GM19043 (cell line): ENCODE measurements around the gene TMCC3.

Source experiments
- ATAC-seq: cut with Tn5 transposase; IDR thresholded peaks from one replicate; pipeline ENCODE4 v1.9.1; 2021; ENCODE audit warnings: low read depth; ENCODE audit not compliant: unreplicated experiment

TMCC3 gene

DNA sequence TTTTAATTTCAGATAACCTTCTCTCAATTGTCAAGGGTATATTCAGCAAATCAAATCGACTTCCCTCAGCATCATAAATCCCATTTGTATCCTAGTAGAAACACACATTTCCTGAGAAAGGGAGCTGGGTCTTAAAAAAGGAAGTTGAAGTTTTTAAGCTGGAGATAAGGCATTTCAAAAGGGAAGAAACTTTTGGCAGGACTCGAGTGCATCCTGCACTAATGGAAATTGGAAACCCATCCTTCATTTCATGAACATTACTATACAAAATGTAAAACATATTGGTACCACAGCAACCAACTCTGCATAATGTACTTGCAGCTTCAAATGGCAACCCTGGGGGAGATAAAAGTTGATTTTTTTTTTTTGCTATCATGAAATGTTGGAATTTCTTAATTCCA lies 23.7 kb upstream of the TMCC3 start:
- no peak for ATAC-seq

- no peak for ATAC-seq
Measured at GRCh38 chr12:94673496-94673895, 23.1 kb upstream of the TMCC3 start.

DNA sequence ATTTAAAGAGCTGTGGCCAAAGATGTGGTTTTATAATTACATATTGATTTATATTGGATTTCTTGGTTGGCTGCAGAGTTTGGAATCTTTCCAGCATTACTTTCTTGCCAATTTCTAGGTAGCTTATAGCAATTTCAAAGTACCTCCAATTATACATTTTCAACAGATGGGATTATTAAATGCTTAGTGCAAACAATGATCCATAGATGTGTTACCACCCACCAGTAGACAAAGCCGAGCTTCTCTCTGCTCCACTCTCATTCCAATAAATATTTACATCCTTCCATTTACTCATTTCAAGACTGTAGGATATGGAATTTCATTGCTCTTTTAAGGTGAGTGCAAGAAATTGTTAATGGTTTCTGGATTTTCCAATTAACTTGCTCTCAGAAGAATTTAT lies 21.6 kb upstream of the TMCC3 start:
- no peak for ATAC-seq

GRCh38 chr12:94670898-94671297 lies 20.5 kb upstream of the TMCC3 start:
- no peak for ATAC-seq

DNA sequence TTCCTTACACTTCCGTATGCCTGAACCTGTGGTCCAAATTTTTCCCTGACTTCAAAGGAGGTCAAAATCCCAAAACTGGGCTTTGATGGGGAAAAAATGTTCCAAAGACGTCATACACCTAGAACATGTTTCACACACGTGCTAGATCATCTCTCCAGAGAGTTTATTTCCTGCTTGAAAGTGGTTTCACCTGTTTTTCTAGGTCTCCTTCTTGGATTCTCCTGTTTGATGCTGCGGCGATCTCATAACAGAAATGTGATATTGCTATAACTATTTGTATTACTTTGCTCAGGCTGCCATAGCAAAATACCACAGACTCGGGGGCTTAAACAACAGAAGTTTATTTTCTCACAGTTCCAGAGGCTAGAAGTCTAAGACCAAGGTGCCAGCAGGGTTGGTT lies 19.7 kb upstream of the TMCC3 start:
- ATAC-seq, result no peak

- ATAC-seq, result no peak
Measured at GRCh38 chr12:94667031-94667540, 16.7 kb upstream of the TMCC3 start.

DNA sequence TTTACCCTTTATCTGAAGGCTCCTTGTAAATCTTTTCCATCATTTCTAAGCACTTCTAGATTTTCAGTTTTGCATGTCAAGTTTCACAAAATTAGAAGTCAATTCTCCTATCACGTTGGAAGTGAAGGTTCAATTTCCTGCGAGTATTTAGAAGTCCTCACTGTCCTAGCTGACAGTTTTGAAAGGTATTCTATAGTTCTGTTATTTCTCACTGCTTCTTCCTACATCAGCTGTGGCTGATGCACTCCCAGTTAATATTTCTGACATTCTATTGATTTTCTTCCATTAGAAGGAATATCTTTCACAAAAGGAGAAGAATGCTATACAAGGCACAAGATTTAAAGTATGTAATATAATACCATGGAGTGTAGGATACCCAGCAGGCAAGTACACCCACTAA lies 15.8 kb upstream of the TMCC3 start:
- ATAC-seq, result no peak

- no peak for ATAC-seq
Measured at GRCh38 chr12:94663702-94664101, 13.3 kb upstream of the TMCC3 start.

- ATAC-seq, result no peak
Measured at GRCh38 chr12:94663071-94663470, 12.7 kb upstream of the TMCC3 start.

- no peak for ATAC-seq
Measured at GRCh38 chr12:94660436-94660835, 10.1 kb upstream of the TMCC3 start.

- no peak for ATAC-seq
Measured at GRCh38 chr12:94659346-94659930, 9.1 kb upstream of the TMCC3 start.

GRCh38 chr12:94658931-94659330 lies 8.6 kb upstream of the TMCC3 start:
- ATAC-seq, result no peak

DNA sequence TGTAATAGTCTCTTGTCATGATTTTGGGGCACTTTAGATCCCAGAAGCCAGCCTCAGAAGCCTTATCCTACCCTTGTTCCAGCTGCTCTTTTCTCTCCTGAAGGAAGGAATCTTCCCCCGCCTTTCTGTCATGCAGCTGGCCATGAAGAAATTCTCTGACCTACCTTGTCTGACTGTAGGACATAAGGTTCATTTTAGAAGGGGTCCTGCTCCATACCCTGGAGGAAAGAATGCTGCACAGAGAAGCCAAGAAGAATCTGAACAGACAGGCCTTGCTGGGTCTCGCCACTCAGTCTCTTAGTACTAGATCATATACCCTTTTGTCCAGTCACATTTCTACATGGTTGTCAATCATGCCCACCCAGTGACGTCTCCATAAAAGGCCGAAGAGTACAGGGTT lies 6.2 kb upstream of the TMCC3 start:
- ATAC-seq, result no peak

GRCh38 chr12:94649349-94650142 lies 811 bp downstream of the TMCC3 start:
- peak; percentile 56 for ATAC-seq

GRCh38 chr12:94648578-94648977 lies 1.8 kb downstream of the TMCC3 start:
- ATAC-seq, result no peak

- peak; percentile 46 for ATAC-seq
Measured at GRCh38 chr12:94644141-94644979, 6.0 kb downstream of the TMCC3 start.

DNA sequence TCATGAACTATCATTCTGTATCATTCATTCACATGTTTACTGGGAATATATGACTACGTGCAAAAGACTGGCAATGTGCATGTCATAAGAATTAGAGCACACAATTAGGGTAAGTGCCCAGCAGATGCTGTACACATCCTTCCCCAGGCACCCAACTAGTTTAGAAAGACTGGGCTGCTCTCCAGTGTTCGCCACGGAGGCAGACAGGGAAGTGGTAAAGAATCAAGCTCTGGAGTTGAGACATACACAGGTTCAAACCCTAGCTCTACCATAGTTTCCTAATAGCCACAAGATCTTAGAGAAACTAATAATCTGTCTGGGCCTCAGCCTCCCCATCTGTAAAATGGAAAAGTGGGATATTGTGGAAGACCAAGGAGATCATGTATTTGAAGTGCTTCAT lies 6.8 kb downstream of the TMCC3 start:
- no peak for ATAC-seq

DNA sequence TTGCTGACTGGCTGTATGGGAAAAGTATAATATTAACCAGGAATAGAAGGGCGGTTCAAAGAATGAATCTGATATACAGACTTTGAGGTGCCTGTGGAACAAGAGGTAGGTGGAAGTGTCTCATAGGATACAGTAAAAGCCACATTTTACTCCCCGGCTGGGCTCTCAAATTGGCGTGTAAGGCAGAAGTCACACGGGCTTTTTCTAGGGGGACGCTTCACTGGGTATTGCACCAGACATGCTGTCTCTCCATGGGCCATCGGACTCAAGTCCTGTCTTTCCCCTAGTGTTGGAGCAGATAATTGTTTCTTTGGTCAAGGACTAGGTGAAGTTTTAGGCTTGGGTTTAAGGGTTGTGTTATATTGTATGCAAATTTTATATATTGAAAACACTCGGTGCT lies 9.1 kb downstream of the TMCC3 start:
- ATAC-seq, result no peak

DNA sequence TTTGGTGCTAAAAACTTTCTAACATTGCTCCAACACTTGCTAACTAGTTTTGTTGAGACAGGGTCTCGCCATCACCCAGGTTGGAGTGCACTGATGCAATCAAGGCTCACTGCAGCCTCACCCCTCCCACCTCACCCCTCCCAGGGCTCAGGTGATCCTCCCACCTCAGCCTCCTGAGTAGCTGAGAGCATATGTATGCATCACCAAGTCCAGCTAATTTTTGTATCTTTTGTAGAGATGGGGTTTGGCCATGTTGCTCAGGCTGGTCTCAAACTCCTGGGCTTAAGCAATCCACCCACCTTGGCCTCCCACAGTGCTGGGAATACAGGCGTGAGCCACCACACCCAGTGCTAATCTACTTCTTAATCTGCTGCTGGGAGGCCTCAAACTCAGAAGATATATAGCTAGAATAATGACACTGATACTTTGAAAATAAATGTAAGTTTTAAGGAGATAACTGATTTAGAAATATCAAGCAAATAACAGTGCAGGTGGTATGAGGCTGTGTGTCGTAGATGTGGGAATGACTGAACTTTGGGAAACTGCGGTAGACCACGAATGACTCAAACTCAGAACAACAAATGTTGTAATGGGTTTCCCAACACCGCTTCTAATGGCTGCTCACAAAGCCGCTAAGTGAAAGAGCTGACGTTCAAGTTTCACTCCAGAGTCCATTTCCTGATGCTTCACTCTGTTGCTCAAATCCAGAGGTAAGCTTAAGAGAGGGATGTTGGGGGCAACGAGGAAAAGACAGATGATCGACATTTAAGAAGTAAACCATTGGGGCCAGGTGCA lies 10.0 kb downstream of the TMCC3 start:
- peak; percentile 72 for ATAC-seq

DNA sequence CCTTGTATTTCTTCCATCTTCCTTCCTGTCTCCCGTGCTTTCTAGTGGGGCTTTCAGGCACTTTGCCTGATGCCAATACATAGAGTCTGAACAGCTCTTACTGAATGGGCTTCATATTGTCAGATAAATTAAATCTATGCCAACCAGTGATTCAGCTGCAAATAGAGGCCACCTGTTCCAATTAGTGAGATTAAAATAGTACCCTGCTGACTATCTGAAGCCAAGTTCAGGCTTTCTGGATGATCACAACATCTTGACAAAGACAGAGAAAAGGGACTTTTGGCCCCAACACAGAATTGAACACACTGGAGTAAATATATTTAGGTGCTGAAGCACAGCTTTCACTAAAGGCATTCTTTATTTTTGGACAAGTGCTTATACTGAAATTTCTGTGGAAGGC lies 11.8 kb downstream of the TMCC3 start:
- ATAC-seq, result no peak
